ENCODE results near the gene APBB1IP. TPM values are rescaled to one million over a fixed set of nuclear protein-coding genes. Genes with fewer than 3 reads are reported as not detected.

APBB1IP gene
- total and polyA plus RNA-seq, 11 donors = 0.81 to 19.6 (median 1.7) TPM

- DNase-seq = no peak
- ATAC-seq = peak in 1 of 4 donors; percentile 22
- peaks cover 0 to 28% (median 1%) of the 10 kb centered on the region in 12 donors for H3K9me3 ChIP-seq
- no peak overlapping the region for H3K27ac ChIP-seq
- peaks cover 0 to 5% (median 0%) of the 10 kb centered on the region in 9 donors for H3K27me3 ChIP-seq
- no peak overlapping the region for H3K4me3 ChIP-seq
- peaks cover 0 to 51% (median 0%) of the 10 kb centered on the region in 9 donors for H3K36me3 ChIP-seq
- no peaks in the 10 kb centered on the region for H3K4me1 ChIP-seq
- no peak for TF ChIP-seq POLR2A (IDR thresholded peaks at IDR 0.05)
- no peak for TF ChIP-seq CTCF (IDR thresholded peaks at IDR 0.05)
- intact Hi-C loops (cut with DNase I) = no loop called here
- WGBS, 4 donors = 3 to 14% (median 8%) methylated on average over 11 of the region's 11 CpGs
Observed at GRCh38 chr10:26516540-26517101, 78.5 kb downstream of the APBB1IP start.

DNA sequence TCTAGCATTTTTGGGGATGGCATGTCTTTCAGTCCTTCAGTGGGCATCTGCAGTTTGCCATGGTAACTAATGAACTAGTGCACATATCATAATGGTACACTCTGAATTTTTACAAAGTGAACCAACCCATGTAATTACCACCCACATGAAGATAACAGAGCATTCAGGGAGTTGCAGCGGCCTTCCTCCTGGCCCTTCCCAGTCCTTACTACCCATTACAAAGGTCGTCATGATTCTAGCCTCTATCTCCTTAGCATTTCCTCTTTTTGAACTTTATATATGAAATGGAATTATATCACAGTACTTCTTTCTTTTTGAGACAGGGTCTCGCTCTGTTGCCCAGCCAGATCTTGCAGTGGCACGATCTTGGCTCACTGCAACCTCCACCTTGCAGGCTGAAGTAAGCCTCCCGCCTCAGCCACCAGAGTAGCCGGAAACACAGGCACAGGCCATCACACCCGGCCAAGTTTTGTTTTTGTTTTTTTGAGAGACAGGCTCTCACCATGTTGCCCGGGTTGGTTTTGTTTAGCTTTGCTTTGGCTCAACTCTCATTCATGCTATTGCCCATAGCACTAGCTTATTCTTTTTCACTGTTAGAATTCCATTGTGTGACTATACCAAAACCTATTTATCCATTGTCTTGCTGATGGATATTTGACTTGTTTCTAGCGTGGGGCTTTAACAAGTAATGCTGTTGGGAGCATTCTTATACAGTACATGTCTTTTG is 79.2 kb downstream of the APBB1IP start:
- H3K27ac ChIP-seq = no peak overlapping the region
- ATAC-seq = no peak

GRCh38 chr10:26519803-26520202 is 81.7 kb downstream of the APBB1IP start:
- Histone ChIP-seq H3K4me3 (no peak overlapping the region), H3K36me3 (peaks cover 0 to 34% (median 0%) of the 10 kb centered on the region in 9 donors), H3K4me1 (no peaks in the 10 kb centered on the region), H3K27ac (no peak overlapping the region), H3K27me3 (peaks cover 0 to 5% (median 0%) of the 10 kb centered on the region in 9 donors), H3K9me3 (peaks cover 0 to 10% (median 0%) of the 10 kb centered on the region in 12 donors)
- intact Hi-C loops (cut with DNase I) = no loop called here
- ATAC-seq (no peak), DNase-seq (no peak)
- WGBS, 4 donors = 59 to 71% (median 63%) methylated on average over 1 of the region's 1 CpG
- TF ChIP-seq CTCF (IDR thresholded peaks at IDR 0.05) (no peak), POLR2A (IDR thresholded peaks at IDR 0.05) (no peak)

More for the DNA sequence above, 79.2 kb downstream of the APBB1IP start:
- Histone ChIP-seq H3K36me3 (peaks cover 0 to 45% (median 0%) of the 10 kb centered on the region in 9 donors), H3K4me1 (no peaks in the 10 kb centered on the region), H3K4me3 (no peak overlapping the region), H3K9me3 (peaks cover 0 to 24% (median 1%) of the 10 kb centered on the region in 12 donors), H3K27me3 (peaks cover 0 to 5% (median 0%) of the 10 kb centered on the region in 9 donors)
- TF ChIP-seq CTCF (IDR thresholded peaks at IDR 0.05) (no peak), POLR2A (IDR thresholded peaks at IDR 0.05) (no peak)
- 50 to 62% (median 58%) methylated on average over 9 of the region's 9 CpGs for WGBS, 4 donors
- no peak for DNase-seq
- intact Hi-C loops (cut with DNase I) = no loop called here

DNA sequence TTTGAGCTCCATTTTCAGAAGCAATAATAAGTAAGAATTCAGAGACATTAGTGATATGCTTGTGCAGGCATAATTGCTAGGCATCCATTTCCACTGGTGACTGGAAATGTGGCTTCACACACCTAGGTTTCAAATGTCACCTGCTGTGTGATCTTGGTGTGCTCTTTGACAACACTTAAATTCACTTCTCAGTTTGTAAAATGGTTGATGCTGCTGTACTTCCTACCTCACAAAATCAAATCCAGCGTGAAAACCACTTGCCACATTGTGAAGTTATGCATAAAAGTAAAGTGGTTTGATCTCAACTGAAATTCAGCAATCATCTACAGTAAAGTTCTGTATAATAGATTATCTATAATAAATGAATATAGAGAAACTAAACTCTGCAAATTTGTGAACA is 82.4 kb downstream of the APBB1IP start:
- intact Hi-C loops (cut with DNase I) = no loop called here
- TF ChIP-seq POLR2A (IDR thresholded peaks at IDR 0.05) (no peak), CTCF (IDR thresholded peaks at IDR 0.05) (no peak)
- ATAC-seq = no peak
- Histone ChIP-seq H3K4me1 (no peaks in the 10 kb centered on the region), H3K36me3 (peaks cover 0 to 33% (median 0%) of the 10 kb centered on the region in 9 donors), H3K27ac (no peak overlapping the region), H3K4me3 (no peak overlapping the region), H3K9me3 (peaks cover 0 to 10% (median 0%) of the 10 kb centered on the region in 12 donors), H3K27me3 (peaks cover 0 to 5% (median 0%) of the 10 kb centered on the region in 9 donors)
- 55 to 70% (median 61%) methylated on average over 1 of the region's 1 CpG for WGBS, 4 donors
- DNase-seq = no peak

Data from heart left ventricle (tissue), 16 donors.